Neural crest cell (in vitro differentiated cells): ENCODE results near the gene ALS2CL. TPM values are rescaled to one million over a fixed set of nuclear protein-coding genes. Genes with fewer than 3 reads are reported as not detected.

ENCODE experiments used
- DNase-seq: peaks from one replicate; pipeline ENCODE4 v3.0.0; 2021; ENCODE audit warnings: low read depth, mixed read lengths, low spot score
- H3K27ac Mint-ChIP-seq: one replicate; pipeline ENCODE4 v1.8.0; 2021; ENCODE audit warnings: mild to moderate bottlenecking, mixed read lengths; ENCODE audit not compliant: unreplicated experiment
- H3K27me3 Mint-ChIP-seq: 2 replicates; pipeline ENCODE4 v1.8.0; 2021; ENCODE audit warnings: low read depth, mild to moderate bottlenecking, mixed read lengths
- H3K36me3 Mint-ChIP-seq: 2 replicates; pipeline ENCODE4 v1.8.0; 2021; ENCODE audit warnings: low read depth, mild to moderate bottlenecking, mixed read lengths
- H3K4me1 Mint-ChIP-seq: 2 replicates; pipeline ENCODE4 v1.8.0; 2021; ENCODE audit warnings: mixed read lengths
- H3K4me3 Mint-ChIP-seq: one replicate; pipeline ENCODE4 v1.8.0; 2021; ENCODE audit warnings: mild to moderate bottlenecking, mixed read lengths
- H3K9me3 Mint-ChIP-seq: 2 replicates; pipeline ENCODE4 v1.8.0; 2021; ENCODE audit warnings: mixed read lengths
- CTCF ChIP-seq: fragments of 200-600 bp; sonication (generic); conservative IDR thresholded peaks from 2 replicates; pipeline ENCODE4 v1.5.0; 2021; ENCODE audit warnings: antibody characterized with exemption, mild to moderate bottlenecking
- total RNA-seq: library from RNA; stranded (reverse); gene quantifications from 2 replicates; pipeline ENCODE4 v1.2.1, GENCODE V29; 2021

Gene ALS2CL
- total RNA-seq, 1 donor from 2014 or later: 0.26 TPM

DNA sequence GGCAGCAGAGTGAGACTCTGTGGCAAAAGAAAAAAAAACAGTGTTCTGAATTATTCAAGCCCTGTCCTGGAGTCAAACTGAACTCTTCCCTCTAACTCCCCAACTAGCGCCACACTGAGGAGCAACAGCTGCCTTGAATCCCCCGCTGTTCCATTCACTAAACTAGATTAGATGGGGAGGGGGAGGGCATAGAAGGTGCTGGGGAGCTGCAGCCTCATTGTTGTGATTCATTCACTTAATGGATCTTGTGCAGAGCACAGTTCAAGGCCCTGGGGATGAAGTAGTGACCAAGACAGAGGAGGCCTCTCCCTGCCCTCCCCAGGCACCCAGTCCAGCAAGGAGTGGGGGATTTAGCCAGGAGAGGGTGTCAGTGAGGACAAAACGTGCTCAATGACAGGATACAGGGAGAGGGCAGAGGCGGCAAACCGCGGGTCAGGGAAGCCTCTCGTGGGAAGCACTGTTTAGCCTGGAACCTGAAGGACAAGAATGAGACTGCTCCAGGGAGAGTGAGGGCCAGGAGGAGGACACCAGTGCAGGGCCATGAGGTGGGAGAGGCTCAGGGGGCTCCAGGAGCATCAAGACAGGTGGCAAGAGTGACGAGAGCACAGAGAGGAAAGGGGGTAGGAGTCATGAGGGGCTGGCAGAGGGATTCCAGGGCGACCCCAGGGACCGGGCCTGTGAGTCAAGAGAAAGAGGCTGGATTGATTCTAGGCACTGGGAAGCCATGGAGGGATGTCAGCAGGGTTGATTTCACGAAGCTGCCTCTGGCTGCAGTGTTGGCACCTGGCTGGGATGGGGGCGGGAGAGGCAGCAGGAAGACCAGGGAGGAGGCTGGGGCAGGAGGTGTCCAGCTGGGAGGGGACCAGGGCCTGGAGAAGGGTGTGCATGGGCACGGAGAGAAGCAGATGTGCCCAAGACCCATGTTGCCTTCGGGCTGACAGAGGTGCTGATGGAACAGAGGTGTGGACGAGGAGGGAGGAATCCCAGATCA is 31.4 kb downstream of the ALS2CL start:
- Mint-ChIP-seq H3K9me3 (no peaks in the 10 kb centered on the region), H3K4me1 (peaks cover 35% of the 10 kb centered on the region), H3K27me3 (no peaks in the 10 kb centered on the region), H3K4me3 (no peak overlapping the region), H3K27ac (no peak overlapping the region), H3K36me3 (no peaks in the 10 kb centered on the region)
- TF ChIP-seq CTCF: no peak
- no peak for DNase-seq

GRCh38 chr3:46660543-46661523 is 32.6 kb downstream of the ALS2CL start:
- H3K27ac Mint-ChIP-seq: peak overlapping the region; percentile 71
- no peak for DNase-seq
- no peaks in the 10 kb centered on the region for H3K9me3 Mint-ChIP-seq
- H3K4me1 Mint-ChIP-seq: peaks cover 35% of the 10 kb centered on the region
- no peak for TF ChIP-seq CTCF
- H3K27me3 Mint-ChIP-seq: peaks cover 10% of the 10 kb centered on the region
- no peaks in the 10 kb centered on the region for H3K36me3 Mint-ChIP-seq
- no peak overlapping the region for H3K4me3 Mint-ChIP-seq

DNA sequence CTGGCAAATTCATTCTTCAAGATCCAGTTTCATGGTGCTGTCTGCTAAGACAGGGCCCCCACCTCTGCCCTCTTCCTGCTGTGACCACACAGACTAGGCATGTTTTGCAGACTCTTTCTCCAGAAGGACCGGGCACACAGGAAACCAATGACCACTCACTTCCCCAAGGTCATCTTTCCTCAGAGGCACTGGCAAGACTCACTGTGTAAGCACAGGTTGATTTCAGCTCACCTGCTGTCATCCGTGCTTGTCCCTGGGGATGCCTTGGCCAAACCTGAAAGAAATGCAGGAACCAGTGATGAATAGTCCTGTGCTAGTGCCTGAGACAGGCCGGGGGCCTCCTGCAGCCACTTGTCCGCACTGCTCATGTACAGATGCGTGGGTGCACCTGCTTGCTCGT is 33.5 kb downstream of the ALS2CL start:
- Mint-ChIP-seq H3K27me3 (peaks cover 15% of the 10 kb centered on the region), H3K27ac (no peak overlapping the region), H3K4me3 (no peak overlapping the region), H3K4me1 (peaks cover 35% of the 10 kb centered on the region), H3K36me3 (no peaks in the 10 kb centered on the region), H3K9me3 (no peaks in the 10 kb centered on the region)
- no peak for DNase-seq
- no peak for TF ChIP-seq CTCF

- TF ChIP-seq CTCF: no peak
- H3K4me1 Mint-ChIP-seq: peaks cover 35% of the 10 kb centered on the region
These were observed 34.2 kb downstream of the ALS2CL start for GRCh38 chr3:46659285-46659684.

GRCh38 chr3:46656778-46657556 is 36.5 kb downstream of the ALS2CL start:
- Mint-ChIP-seq H3K36me3 (no peaks in the 10 kb centered on the region), H3K4me1 (peaks cover 17% of the 10 kb centered on the region), H3K27me3 (peaks cover 18% of the 10 kb centered on the region), H3K27ac (no peak overlapping the region), H3K4me3 (no peak overlapping the region), H3K9me3 (peaks cover under 1% of the 10 kb centered on the region)
- DNase-seq: no peak
- no peak for TF ChIP-seq CTCF

More at GRCh38 chr3:46659285-46659684, 34.2 kb downstream of the ALS2CL start:
- Mint-ChIP-seq H3K27me3 (peaks cover 18% of the 10 kb centered on the region), H3K36me3 (no peaks in the 10 kb centered on the region), H3K27ac (no peak overlapping the region), H3K4me3 (no peak overlapping the region), H3K9me3 (no peaks in the 10 kb centered on the region)
- DNase-seq: no peak
